ENCODE measurements around the gene TRIM65.
"Not testable (repeated sequence)": the region's sequence is repeated elsewhere in the genome, so short reads cannot be mapped to it uniquely, and the experiment has no call there.

Gene TRIM65

DNA sequence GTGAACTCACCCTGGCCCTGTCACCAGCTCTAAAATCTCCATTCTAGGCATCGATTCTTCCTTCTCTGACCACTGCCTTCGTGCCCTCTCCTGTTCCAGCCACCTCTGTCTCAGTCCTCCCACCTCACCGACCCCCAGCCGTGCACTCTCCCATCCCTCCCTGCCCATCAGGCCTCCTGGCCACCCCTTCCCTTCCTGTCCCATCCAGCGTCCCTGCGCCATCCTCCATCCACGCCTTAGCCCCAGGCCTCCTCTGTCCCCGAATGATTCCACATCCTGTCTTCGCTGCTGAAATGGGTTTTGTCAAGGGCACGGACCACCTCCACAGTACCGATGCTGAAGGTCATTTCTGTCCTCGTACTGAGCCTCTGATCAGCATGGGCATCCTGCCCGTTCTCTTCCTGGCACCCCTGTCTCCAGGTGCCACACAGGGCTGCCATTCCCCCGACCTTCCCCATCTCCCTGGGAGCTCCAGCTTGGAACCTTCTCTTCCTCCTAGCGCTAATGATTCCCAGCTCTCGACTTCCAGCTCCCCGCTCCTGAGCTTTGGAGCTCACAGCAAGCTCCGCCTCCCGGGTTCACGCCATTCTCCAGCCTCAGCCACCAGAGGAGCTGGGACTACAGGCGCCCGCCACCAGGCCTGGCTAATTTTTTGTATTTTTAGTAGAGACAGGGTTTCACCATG lies 2.6 kb downstream of the TRIM65 start:
- no peak for DNase-seq

DNA sequence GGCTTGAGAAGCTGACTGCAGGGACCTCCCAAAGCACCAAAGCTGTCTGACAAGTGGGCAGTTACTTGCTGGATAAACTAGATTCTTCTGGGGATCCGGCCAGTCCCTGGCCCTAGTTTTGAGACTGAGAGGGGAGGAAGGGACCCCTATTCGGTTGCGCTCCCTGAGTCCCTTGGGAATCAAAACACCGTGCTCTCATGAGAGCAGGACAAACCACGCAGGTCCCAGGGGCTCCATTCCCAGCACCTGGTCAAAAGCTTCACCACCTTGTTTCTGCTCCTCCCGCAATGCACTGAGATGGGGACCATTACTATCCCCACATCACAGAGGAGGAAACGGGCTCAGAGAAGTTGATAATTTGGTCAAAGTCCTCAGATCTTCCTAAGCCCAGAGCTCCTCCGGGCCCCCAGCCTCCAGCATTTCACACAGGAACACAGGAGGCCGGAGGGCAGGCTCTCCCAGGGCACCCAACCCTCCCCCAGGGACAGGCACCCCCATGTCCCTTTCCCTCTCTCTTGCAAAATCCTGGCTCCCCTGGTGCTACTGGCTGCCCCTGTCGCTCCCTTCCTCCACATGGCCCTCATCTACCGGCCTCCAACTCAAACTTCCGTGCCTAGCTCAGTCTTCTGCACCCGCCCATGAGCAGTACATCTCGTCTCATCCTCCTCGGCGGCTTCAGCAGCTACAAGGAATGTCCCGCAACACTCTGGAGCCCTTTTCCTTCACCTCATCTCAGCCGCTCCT lies 3.3 kb downstream of the TRIM65 start:
- DNase-seq, result no peak

DNA sequence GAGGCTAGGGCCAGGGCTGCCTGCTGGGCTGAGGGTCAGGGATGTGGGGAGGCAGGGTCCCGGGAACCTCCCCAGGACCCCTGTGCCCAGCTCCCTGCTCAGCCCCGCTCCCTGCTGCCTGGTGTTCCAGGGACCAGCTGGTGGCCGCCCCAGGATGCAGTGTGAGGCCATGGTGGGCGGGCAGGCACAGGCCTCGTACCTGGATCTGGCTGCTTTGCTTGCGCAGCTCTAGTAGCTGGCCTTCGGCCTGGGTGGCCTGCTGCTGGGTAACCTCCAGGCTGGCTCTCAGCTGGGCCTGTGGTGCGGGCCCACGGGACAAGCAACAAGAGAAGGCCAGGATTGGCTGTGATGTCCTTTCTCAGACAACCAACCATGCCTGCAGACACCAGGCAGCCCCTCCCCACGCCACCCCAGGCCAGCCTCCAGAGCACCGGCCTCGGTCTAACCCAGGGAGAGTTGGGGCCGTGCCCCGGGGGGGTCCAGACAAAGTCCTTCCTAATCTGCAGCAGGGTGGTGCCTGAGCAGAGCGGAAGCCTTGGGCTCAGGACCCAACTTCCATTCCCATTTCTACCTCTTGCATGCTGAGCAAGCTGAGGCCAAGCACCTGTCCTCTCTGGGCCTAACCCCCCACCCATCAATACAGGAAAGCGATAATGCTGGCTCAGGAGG lies 4.1 kb downstream of the TRIM65 start:
- no peak for DNase-seq

DNA sequence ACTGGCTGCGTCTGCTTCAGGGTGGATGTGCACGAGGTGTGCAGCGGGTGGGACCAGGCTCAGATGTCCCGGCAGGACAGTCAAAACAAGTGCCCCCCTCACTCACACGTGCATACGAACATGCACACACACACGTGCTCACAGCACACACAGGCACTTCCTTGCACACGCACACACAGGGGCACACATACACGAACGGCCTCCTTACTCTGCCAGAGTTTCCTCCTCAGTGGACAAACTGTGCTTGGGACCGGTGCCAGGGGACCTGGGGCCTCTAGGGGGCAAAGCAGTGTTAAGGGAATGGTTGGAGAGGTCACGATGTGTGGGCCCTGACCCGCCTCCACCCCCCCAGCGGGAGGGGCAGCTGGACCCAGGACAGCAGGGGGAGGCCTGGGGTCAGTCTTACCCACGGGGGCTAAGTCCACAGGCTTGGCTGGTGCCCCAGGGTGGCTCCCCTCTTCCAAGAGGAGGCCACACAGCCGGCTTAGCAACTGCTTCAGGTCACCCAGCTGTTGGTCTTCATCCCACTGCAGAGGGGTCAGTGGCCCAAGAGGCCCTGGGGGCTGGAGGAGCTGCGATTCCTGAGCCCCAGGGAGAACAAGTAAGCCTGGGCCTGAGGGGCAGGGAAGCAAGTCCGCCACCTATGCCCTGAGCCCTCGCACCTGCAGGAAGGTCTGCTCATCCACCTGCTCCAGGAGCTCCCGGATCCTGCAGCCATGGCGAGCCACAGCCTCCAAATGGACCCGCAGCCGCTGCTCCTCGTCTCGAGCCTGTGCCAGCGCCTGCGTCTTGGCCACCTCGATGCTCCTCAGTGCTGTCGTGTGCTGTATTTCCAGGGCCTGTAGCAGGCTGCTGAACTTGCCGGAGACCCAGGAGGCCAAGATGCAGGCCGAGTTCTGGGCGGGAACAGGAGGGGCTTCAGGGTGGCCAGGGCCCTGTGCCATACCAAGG lies 4.9 kb downstream of the TRIM65 start:
- DNase-seq, result no peak

- no peak for DNase-seq
Measured at GRCh38 chr17:75891022-75891604, 5.6 kb downstream of the TRIM65 start.

GRCh38 chr17:75889454-75889853 lies 7.3 kb downstream of the TRIM65 start:
- no peak for DNase-seq

DNA sequence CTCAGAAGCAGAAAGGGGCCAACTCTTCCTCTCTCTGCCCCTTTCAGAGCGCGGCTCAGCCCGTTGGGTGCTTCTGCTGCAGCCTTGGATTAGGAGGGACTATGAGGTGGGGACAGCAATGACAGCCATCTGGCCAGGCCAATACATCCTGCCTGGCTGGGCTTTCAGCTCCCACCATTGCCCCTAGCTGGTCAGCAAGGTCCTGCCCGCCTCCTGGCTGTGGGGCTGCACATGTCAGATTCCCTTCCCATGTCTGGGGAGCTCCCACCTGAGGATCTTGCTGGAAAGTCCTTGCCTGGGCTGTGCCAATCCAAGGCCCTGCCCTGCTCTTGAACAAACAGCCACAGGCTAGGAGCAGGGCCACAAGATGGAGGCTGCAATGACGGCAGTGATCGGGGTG lies 8.3 kb downstream of the TRIM65 start:
- no peak for DNase-seq

DNA sequence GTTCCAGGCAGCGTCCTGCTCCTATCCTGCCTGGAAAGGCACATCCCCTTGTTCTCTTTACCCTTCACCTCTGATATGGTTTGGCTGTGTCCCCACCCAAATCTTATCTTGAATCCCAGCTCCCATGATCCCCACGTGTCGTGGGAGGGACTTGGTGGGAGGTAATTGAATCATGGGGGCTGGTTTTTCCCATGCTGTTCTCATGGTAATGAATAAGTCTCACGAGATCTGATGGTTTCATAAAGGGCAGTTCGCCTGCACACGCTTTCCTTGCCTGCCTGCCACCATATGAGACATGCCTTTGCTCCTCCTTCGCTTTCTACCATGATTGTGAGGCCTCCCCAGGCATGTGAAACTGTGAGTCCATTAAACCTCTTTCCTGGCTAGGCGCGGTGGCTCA lies 10.9 kb downstream of the TRIM65 start:
- DNase-seq, result not testable (repeated sequence)

- DNase-seq, result no peak
Measured at GRCh38 chr17:75885431-75885830, 11.3 kb downstream of the TRIM65 start.

- DNase-seq, result no peak
Measured at GRCh38 chr17:75881678-75882454, 14.9 kb downstream of the TRIM65 start.

DNA sequence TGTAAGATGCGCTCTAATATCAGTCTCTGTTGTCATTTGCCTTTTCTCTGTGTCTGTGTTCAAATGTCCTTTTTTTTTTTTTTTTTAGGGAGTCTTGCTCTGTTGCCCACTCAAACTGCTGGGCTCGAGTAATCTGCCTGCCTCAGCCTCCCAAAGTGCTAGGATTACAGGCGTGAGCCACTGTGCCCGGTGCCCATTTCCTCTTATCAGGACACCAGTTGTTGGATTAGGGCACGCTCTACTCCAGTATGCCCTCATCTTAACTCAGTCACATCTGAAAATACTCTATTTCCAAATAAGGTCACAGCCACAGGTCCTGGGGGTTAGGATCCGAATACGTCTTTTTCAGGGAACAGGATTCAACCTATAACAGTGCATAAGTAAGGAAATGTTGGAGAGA lies 16.5 kb downstream of the TRIM65 start:
- DNase-seq, result no peak

GRCh38 chr17:75878174-75878998 lies 18.4 kb downstream of the TRIM65 start, which contains the start of gene TRIM47:
Gene TRIM47, minus strand, starts transcription at chr17:75878581. Its CDS starts 33 bp downstream, at chr17:75878548.
- DNase-seq, result no peak

- peak; percentile 91 for DNase-seq
Measured at GRCh38 chr17:75877752-75878173, 19.0 kb downstream of the TRIM65 start.

DNA sequence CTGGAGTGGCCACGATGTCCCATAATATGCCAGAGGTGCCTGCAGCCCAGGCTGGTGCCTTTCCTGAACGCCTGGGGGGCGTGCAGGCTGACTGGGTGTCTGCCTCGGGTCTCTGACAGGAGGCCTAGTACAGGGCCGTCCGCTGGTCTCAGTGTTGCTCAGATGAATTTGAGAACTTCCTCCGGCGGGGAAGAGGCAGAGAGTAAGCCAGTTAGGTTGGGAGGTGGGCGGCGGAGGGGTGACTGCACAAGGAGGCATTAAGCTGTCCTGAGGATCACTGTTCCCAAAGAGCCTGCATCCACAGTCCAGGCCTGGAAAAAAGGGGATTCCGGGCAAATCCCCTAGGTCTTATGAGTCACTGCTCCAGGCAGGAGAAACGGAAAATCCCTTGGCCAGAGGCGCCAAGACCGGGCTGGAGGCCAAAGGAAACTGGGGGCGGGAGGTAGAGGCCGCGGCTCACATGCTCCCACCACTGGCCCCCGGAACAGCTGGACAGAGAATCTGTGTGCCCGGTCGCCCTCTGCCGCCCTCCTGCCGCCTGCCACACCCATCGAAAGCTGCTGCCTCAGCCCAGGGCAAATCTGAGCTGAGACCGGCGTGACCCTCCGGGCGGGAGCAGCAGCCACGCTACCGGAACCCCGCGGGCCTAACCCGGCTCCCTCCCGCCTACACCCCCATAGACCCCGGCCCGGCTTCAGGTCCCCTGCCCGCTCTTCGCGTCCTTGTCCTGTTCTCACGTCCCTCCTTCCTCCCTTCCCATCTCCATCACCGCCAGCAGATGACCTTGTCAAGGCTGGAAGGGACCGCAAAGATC lies 19.6 kb downstream of the TRIM65 start:
- DNase-seq, result peak; percentile 78

DNA sequence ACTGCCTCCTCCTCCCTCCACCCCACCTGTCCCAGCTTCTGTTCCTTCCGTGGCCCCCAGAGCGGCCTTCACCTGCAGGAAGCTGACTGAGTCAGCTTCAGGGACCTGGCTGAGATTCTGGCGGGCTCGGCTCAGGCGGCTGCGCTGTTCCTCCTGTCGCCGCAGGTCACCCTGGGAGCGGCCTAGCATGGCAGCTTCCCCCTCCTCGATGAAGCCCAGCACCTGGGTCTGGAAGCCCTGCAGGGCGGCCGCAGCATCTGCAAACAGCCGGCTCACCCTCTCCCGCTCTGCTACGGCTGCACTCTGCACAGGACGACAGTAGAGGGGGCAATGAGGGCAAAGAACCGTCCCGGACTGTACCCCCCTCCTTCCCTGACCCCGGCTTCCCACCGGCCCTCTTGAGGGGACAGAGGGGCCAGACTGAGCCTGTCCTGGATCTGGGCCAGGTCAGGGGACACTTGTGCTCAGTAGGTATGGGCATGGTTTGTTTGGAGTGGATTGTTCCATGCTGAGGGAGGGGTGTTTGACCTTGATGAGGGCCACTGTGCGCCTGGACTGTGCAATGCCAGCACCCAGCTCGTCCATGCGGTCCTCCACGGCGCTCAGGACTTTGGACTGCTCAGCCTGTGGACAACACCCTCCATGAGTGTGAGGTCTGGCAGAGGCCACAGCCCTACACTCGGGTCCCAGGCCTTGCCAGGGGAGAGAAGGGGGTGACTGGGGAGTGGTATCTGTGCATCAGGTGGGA lies 20.4 kb downstream of the TRIM65 start:
- DNase-seq, result peak; percentile 89

- DNase-seq, result no peak
Measured at GRCh38 chr17:75875940-75876189, 20.9 kb downstream of the TRIM65 start.

- DNase-seq, result no peak
Measured at GRCh38 chr17:75875182-75875939, 21.4 kb downstream of the TRIM65 start.
